GM12892 (cell line): ENCODE measurements around the gene ECHS1.

Experiments
- DNase-seq: peaks from one replicate; pipeline ENCODE4 v3.0.0; 2011; ENCODE audit not compliant: insufficient read length
- FAIRE-seq: peaks from 2 replicates; lab custom pipeline; 2011; peaks lifted over from hg19 to GRCh38; lab: Jason Lieb, UNC
- POLR2A ChIP-seq: IDR thresholded peaks from 2 replicates; pipeline ENCODE4 v1.6.1; 2011; ENCODE audit warnings: low read depth, low read length, control low read depth
- POLR2AphosphoS5 ChIP-seq: IDR thresholded peaks from 2 replicates; pipeline ENCODE4 v1.6.1; 2011; ENCODE audit warnings: low read depth, low read length, control low read depth
- TAF1 ChIP-seq: IDR thresholded peaks from 2 replicates; pipeline ENCODE4 v1.6.1; 2011; ENCODE audit warnings: low read depth, mild to moderate bottlenecking, control low read depth, low read length, borderline replicate concordance

Gene ECHS1

DNA sequence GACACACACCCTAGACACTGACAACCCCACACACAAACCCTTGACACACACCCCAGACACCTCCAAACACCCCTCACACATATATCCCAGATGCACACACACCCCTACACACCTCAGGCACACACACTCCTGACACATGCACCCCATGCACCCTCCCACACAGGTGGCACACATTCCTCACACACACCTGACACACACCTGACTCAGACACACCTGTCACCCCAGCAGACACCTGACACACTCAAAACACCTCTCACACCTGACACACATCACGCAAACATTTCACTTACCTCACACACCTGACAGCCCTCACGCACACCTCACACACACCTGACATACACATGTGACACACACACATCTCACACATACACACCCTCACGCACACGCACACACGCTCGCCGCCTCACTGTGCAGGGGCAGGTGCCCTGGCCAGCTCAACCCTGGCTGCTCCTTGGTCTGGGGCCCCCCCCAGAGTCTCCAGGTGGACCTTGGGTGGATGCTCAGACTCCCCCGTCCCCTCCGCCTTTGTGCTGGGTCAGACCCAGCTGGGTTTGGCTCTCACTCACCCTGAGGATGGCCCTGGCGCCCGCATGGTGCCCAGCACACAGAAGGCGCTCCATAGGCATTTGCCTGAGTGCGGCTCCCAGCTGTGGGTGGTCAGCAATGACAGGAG is 33.3 kb downstream of the ECHS1 start:
- DNase-seq (no peak), FAIRE-seq (no peak)
- TF ChIP-seq POLR2A (no peak), POLR2AphosphoS5 (no peak), TAF1 (no peak)

DNA sequence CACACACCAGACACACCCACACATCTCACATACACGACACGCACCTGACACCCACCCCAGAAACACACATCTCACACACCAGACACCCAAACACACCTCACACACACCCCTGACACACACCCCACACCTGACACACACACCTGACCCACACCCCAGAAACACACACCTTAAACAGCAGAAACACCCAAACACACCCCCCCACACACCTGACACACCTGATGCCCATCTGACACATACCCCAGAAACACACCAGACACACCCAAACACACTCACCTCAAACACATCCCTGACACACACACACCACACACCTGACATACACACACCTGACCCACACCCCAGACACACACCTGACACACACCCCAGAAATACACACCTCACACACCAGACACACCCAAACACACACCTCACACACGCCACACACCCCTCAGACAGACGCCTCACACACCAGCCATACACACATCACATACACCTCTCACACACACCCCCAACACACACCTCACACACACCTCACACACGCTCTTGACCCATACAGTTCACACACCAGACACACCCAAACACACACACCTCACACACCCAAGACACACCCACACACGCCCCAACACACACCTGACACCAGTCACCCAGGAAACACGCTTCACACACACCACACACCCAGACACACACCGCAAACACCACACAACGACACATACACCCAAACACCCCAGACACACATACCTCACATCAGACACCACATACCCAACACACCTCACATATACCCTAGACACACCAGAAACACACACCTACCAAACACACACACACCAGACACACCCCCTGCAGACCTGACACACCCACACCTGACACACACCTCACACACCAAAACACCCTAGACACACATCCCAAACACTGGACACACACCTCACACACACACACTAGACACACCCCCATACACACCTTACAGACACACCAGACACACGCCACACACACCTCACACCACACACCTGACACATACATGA is 34.8 kb downstream of the ECHS1 start:
- TF ChIP-seq TAF1 (no peak), POLR2A (no peak), POLR2AphosphoS5 (no peak)
- FAIRE-seq = no peak
- no peak for DNase-seq

DNA sequence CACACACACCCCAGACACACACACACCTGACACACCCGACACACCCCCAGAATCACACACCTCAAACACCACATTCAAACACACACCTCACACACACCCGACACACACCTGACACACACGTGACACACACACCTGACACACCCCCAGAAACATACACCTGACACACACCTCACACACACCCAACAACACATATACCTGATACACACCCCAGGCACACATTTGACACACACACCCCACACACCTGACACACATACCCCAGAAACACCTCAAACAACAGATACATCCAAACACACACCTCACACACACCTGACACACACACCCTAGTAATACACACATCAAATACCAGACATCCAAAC is 35.8 kb downstream of the ECHS1 start:
- TF ChIP-seq POLR2A = no peak
- TF ChIP-seq POLR2AphosphoS5 = no peak
- TF ChIP-seq TAF1 = no peak
- FAIRE-seq = no peak
- DNase-seq = no peak

DNA sequence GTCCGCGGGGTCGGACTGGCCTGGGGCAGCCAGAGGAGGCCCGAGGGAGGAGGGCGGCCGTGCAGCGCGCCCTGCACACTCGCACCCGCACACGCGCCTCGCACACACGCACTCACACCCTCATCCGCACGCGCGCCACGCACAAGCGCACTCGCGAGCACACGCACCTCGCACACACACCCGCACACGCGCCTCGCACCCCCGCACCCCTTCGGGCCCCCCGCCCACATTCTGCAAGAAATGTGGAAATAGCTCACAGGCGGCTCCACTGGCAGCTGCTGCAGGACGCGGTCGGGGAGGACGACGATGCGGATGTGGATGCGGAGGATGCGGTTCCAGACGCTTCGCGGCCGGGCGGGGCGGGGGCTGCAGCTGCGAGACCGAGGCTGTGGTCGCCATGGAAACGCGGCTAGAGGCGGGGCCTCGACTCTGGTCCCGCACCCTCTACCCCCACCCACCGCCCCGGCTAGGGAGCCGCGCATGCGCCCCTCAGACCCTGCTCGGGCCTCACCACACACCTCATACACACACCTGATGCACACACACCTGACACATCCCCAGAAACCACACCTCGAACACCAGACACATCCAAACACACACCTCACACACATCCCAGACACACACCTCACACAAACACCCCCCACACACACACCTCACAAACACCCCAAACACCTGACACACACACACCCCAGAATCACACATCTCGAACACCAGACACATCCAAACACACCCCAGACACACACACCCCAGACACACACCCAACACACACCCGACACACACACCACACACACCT is 36.4 kb downstream of the ECHS1 start, which contains the start of gene CALY:
TSS of gene CALY (minus strand) at position 320 of the 793 bp plus-strand sequence. CDS start 7,907 bp downstream, outside the sequence.
- no peak for FAIRE-seq
- TF ChIP-seq POLR2AphosphoS5 (no peak), TAF1 (no peak), POLR2A (no peak)
- no peak for DNase-seq

DNA sequence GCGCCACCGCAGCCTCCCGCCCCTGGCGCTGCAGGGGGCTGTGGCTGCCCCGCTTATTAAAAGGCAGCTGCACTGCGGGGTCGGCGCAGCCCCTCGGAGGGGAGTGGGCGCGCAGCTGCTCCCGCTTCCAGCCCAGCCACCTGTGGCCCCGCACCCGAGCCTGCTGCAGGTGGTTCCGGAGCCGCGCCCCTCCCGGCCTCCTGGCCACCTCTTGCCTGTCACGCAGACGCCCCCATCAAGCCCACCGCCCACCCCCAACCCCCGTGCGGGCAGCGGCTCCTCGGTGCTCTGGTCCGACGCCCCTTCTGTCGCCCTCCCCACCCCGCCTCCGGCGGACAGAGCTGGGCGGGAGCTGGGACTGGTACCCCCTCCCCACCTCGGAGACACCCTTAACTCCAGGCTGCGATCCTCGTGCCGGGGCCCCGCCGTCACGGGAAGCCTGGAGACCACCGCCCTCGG is 37.0 kb downstream of the ECHS1 start:
- no peak for DNase-seq
- TF ChIP-seq POLR2A (no peak), TAF1 (no peak)
- no peak for FAIRE-seq

DNA sequence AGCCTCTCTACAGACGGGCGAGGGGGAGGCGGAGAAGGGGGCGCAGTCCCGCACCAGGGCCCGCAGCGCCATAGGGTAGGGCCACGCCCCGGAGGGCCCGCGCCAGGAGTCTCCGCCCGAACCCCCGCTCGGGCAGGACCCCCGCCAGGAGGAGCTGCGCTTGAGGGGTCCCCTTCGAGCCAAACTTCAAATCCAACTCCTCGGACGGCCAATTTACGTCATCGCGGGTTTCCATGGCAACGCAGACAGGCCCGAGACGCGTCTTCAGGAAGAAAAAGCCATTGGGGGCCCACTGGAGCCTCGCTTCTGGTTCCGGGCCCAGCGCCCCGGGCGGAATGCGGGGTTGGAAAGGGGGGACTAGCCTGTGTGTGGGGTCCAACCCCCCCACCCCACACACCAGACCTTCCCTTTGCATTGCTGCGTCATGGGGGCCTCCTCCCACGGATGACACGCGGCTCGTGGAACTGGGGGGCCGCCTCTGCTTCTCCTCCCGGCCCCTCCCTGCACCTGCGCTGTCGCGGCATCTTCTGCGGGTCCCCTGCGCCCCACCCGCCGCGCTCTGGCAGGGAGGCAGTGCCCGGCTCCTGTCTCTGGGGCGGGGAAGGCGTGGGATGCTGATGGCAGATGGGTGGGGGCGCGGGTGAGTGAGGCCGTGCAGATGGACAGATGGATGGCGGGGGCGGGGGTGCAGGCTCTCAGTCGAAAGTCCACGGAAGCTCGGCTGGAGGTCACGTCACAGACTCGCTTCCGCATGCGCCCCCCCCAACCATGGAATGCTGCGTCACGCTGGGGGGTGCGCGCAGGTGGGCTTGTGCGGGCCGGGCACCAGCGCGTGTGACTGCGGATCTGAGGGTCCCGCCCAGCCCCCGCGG is 37.7 kb downstream of the ECHS1 start:
- TF ChIP-seq POLR2A (no peak), TAF1 (no peak), POLR2AphosphoS5 (no peak)
- DNase-seq = no peak
- FAIRE-seq = no peak

DNA sequence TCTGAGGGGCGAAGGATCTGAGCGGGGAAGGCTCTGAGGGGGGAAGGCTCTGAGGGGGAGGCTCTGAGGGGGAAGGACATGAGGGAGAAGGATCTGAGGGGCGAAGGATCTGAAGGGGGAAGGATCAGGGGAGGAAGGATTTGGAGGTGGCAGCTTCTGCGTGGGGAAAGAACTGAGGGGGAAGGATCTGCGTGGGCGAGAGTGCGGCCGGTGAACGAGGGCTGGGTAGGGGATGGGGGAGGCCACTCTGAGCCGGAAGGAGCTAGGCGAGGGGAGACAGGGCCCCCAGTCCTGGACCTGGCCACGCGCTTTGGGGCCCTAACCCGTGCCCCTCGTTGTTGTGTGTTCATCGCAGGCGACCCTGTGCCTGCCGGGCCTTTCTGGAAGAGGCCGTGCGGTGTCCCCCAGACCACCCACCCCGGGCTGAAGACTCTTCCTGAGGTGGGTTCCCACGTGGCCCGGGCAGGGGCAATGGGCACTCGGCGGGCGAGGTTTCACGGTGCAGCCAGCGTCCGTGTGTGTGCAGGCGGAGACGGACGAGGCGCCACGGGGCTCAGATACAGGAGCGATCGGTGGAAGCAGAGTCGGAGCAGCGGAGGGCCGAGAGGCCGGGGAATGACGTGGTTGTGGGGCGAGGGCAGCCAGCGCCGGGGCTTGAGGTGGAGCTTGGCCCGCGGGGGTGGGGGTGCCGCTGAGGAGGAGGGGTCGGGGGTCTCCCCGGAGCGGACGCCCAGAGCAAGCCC is 38.5 kb downstream of the ECHS1 start:
- FAIRE-seq (no peak), DNase-seq (no peak)
- TF ChIP-seq POLR2AphosphoS5 = no peak
- no peak for TF ChIP-seq POLR2A
- no peak for TF ChIP-seq TAF1

DNA sequence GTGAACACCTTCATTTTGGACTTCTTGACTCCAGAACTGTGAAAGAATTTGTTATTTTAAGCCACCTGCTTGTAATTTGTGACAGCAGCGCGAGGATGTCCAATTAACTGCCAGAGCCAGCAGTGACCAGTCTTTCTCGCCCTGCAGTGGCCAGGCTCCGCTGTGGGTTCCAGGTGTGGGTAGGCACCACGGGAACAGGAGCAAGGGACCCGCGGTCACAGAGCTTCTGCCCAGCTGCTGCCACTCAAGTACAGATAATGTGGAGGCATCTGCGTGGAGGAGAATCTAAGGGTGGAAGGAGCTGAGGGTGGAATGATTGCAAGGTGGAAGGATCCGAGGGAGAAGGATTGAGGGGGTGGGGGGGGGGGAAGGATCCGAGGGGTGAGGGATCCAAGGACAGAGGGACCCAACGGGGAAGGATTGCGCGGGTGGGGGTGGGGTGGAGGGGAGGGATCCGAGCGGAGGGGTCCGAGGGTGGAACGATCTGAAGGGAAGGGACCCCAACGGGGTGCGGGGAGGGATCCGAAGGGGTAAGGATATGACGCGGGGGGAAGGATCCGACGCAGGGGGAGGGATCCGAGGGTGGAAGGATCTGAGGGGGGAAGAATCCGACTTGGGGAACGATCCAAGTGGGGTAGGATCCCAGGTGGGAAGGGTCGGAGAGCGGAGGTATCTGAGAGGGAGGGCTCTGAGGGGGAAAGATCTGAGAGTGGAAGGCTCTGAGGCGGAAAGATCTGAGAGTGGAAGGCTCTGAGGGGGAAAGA is 40.0 kb downstream of the ECHS1 start:
- DNase-seq (no peak), FAIRE-seq (no peak)
- TF ChIP-seq TAF1 (no peak), POLR2A (no peak), POLR2AphosphoS5 (no peak)
